ENCODE data around the gene KDM2B.

DNA sequence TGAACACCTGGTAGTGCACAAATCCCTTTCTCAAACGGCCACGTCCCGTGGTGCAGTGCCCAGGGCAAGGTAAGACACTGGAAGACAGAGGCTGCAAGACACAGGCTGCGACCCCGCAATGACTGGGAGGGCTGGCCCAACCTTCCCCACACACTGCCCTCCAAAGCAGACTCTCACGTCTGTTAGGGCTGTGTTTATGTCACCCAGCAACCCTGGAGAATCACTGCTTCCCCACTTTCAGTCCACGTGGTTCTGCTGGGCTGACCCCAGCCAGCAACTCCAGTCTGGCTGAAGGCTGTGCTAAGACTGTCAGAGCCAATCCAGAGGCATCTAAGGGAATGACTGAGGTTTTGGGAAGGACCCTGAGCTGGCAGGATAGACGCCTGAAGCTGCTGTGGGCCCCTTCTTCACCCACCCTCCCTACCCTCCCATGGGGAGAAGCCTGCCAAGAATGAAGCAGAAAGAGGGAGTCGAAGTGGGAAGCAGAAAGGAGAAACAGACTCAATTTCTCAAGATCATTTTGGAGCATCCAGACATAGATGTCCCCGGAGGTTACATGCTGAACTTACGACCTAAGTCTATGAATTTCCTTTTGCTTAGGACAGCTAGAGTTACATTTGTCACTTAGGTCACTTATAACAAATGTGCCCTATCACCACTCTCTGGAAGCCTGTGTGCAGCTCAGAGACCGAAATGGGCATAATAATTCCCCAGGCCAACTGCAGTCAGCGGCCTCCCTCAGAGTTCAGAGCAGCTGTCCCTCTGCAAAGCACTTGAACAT lies 11.7 kb downstream of the KDM2B start:
- TF ChIP-seq, protein P1, sequence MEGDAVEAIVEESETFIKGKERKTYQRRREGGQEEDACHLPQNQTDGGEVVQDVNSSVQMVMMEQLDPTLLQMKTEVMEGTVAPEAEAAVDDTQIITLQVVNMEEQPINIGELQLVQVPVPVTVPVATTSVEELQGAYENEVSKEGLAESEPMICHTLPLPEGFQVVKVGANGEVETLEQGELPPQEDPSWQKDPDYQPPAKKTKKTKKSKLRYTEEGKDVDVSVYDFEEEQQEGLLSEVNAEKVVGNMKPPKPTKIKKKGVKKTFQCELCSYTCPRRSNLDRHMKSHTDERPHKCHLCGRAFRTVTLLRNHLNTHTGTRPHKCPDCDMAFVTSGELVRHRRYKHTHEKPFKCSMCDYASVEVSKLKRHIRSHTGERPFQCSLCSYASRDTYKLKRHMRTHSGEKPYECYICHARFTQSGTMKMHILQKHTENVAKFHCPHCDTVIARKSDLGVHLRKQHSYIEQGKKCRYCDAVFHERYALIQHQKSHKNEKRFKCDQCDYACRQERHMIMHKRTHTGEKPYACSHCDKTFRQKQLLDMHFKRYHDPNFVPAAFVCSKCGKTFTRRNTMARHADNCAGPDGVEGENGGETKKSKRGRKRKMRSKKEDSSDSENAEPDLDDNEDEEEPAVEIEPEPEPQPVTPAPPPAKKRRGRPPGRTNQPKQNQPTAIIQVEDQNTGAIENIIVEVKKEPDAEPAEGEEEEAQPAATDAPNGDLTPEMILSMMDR (IDR thresholded peaks at IDR 0.05; ENCODE audit: low read length) = no peak
- TF ChIP-seq EZH2phosphoT487 (IDR thresholded peaks at IDR 0.05; ENCODE audit: low read length) = no peak

Data from MM.1S (cell line).